Stimulated activated naive CD8-positive, alpha-beta T cell treated with anti-CD3 and anti-CD28 coated beads, Interleukin-15, amount 100 ng/mL, for 72 hours (primary cell): ENCODE results near the gene SH3PXD2A.

ENCODE experiments used
- ATAC-seq: fragments of 150-1000 bp; cut with Tn5 transposase; 2 replicates; pipeline ENCODE4 v1.10.0; 2021; ENCODE audit warnings: mild to moderate bottlenecking, moderate library complexity
- DNase-seq, 2 donors: peaks; one replicate each; pipeline ENCODE4 v3.0.0; 2021 to 2022
- H3K27ac Mint-ChIP-seq, 2 donors: one replicate each; pipeline ENCODE4 v1.8.0; 2022; ENCODE audit warnings: mild to moderate bottlenecking in 2 of 2, mixed read lengths in 2 of 2, moderate library complexity in 2 of 2
- H3K27me3 Mint-ChIP-seq: one replicate; pipeline ENCODE4 v1.8.0; 2022; ENCODE audit warnings: mixed read lengths
- H3K4me1 Mint-ChIP-seq: one replicate; pipeline ENCODE4 v1.8.0; 2022; ENCODE audit warnings: mild to moderate bottlenecking, mixed read lengths
- H3K4me3 Mint-ChIP-seq, 2 donors: one replicate each; pipeline ENCODE4 v1.8.0; 2022; ENCODE audit warnings: mild to moderate bottlenecking in 2 of 2, mixed read lengths in 2 of 2, moderate library complexity in 1 of 2
- H3K9me3 Mint-ChIP-seq, 2 donors: one replicate each; pipeline ENCODE4 v1.8.0; 2022; ENCODE audit warnings: mixed read lengths in 2 of 2

The SH3PXD2A gene, protein sequence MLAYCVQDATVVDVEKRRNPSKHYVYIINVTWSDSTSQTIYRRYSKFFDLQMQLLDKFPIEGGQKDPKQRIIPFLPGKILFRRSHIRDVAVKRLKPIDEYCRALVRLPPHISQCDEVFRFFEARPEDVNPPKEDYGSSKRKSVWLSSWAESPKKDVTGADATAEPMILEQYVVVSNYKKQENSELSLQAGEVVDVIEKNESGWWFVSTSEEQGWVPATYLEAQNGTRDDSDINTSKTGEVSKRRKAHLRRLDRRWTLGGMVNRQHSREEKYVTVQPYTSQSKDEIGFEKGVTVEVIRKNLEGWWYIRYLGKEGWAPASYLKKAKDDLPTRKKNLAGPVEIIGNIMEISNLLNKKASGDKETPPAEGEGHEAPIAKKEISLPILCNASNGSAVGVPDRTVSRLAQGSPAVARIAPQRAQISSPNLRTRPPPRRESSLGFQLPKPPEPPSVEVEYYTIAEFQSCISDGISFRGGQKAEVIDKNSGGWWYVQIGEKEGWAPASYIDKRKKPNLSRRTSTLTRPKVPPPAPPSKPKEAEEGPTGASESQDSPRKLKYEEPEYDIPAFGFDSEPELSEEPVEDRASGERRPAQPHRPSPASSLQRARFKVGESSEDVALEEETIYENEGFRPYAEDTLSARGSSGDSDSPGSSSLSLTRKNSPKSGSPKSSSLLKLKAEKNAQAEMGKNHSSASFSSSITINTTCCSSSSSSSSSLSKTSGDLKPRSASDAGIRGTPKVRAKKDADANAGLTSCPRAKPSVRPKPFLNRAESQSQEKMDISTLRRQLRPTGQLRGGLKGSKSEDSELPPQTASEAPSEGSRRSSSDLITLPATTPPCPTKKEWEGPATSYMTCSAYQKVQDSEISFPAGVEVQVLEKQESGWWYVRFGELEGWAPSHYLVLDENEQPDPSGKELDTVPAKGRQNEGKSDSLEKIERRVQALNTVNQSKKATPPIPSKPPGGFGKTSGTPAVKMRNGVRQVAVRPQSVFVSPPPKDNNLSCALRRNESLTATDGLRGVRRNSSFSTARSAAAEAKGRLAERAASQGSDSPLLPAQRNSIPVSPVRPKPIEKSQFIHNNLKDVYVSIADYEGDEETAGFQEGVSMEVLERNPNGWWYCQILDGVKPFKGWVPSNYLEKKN

GRCh38 chr10:103855424-103855823 lies at the start of gene SH3PXD2A:
SH3PXD2A (minus strand) TSS chr10:103855576; CDS start chr10:103855266, 310 bp downstream.
- Mint-ChIP-seq H3K9me3 (no peaks in the 10 kb centered on the region), H3K27me3 (peaks cover 56% of the 10 kb centered on the region), H3K27ac (peak within 1 kb of the TSS; percentile 59 to 80), H3K4me3 (peak within 1 kb of the TSS; percentile 79 to 87), H3K4me1 (peaks cover 19% of the 10 kb centered on the region)
- ATAC-seq (peak; percentile 61), DNase-seq (peak; percentile 16 to 31)

- DNase-seq (no peak), ATAC-seq (peak; percentile 90)
- no peaks in the 10 kb centered on the region for H3K27me3 Mint-ChIP-seq
- peak overlapping the region; percentile 45 to 70 for H3K4me3 Mint-ChIP-seq
- peak overlapping the region in 1 of 2 donors; percentile 84 for H3K27ac Mint-ChIP-seq
- peaks cover 54% of the 10 kb centered on the region for H3K4me1 Mint-ChIP-seq
- no peaks in the 10 kb centered on the region for H3K9me3 Mint-ChIP-seq
Observed at GRCh38 chr10:103901299-103901698, 45.9 kb upstream of the SH3PXD2A start.

DNA sequence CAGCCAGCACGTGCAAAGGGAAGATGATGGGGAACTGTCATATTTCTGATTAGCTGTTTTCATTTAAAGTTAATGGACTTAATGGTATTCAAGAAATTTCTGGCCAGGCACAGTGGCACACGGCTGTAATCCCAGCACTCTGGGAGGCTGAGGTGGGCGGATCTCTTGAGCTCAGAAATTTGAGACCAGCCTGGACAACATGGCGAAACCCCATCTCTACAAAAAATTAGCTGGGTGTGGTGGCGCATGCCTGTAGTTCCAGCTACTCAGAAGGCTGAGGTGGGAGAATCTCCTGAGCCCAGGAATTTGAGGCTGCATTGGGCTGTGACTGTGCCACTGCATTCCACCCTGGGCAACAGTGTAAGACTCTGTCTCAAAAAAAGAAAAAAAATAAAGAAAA lies 43.9 kb upstream of the SH3PXD2A start:
- Mint-ChIP-seq H3K4me3 (no peak overlapping the region), H3K27me3 (no peaks in the 10 kb centered on the region), H3K9me3 (no peaks in the 10 kb centered on the region), H3K4me1 (peaks cover 55% of the 10 kb centered on the region), H3K27ac (no peak overlapping the region)
- ATAC-seq (no peak), DNase-seq (no peak)

DNA sequence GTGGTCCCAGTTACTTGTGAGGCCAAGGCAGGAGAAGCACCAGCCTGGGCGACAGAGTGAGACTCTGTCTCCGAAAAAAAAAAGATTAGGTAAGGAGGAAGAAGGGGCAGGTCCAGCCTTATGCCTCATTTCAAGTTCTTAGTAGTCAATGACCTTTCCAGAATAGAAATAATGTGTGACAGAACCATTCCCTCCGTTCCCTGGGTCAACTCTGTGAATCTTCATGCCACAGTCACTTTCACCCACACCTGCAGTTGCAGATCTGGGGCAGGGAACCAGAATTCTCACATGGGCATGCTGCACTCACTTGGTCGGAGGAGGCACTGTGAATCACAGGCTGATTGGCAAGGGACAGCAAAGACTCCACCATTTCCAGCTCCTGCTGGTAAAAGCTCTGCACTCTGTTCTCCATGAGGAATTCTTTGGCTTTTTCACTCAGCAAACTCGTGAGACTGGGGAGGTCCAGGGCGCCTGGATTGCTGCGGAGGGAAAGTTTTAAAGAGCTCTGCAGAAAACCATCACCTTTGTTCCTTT lies 41.9 kb upstream of the SH3PXD2A start:
- DNase-seq (no peak), ATAC-seq (no peak)
- H3K4me1 Mint-ChIP-seq, result peaks cover 57% of the 10 kb centered on the region
- no peak overlapping the region for H3K27ac Mint-ChIP-seq
- H3K9me3 Mint-ChIP-seq, result no peaks in the 10 kb centered on the region
- no peaks in the 10 kb centered on the region for H3K27me3 Mint-ChIP-seq
- no peak overlapping the region for H3K4me3 Mint-ChIP-seq

GRCh38 chr10:103896225-103896624 lies 40.8 kb upstream of the SH3PXD2A start:
- H3K4me1 Mint-ChIP-seq, result peaks cover 46% of the 10 kb centered on the region
- H3K9me3 Mint-ChIP-seq, result no peaks in the 10 kb centered on the region
- H3K27ac Mint-ChIP-seq, result peak overlapping the region in 1 of 2 donors; percentile 38
- H3K4me3 Mint-ChIP-seq, result no peak overlapping the region
- ATAC-seq, result no peak
- no peak for DNase-seq
- H3K27me3 Mint-ChIP-seq, result no peaks in the 10 kb centered on the region

DNA sequence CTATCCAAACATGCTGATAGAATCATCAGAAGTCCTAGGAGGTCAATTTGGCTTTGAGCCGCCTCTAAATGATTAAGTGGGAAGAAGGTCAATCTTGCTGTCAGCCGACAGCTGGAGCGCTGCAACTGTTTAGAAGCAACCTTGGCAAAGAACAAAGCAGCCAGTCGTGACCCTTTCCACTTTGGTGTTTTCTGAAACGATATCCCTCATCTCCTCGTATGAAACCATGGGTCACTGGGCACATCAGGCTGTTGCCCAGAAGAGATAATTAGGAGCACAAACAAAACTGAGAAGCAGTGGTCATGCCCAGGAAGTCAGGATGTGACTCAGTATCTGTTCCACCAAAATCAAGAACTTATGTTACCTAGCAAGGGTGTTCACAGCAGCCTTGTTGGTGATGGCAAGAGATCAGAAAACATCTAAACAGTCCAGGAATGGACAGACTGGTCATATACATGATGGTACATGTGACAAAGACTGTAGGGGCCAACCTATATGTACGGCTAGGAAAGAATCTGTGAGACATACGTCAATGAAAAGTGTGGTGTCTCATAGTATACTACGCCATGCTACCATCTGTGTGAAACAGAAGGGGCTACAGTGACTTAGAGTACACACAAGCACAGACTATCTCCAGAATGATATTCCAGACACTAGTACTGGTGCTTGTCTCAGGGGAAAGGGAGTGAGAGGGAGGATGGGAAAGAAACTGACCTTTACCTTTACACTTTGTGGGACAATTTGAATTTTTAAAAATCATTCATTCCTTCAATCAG lies 40.2 kb upstream of the SH3PXD2A start:
- H3K27ac Mint-ChIP-seq, result peak overlapping the region; percentile 7 to 90
- H3K9me3 Mint-ChIP-seq, result no peaks in the 10 kb centered on the region
- peak overlapping the region in 1 of 2 donors; percentile 44 for H3K4me3 Mint-ChIP-seq
- peaks cover 41% of the 10 kb centered on the region for H3K4me1 Mint-ChIP-seq
- no peaks in the 10 kb centered on the region for H3K27me3 Mint-ChIP-seq
- no peak for DNase-seq
- ATAC-seq, result peak; percentile 89

DNA sequence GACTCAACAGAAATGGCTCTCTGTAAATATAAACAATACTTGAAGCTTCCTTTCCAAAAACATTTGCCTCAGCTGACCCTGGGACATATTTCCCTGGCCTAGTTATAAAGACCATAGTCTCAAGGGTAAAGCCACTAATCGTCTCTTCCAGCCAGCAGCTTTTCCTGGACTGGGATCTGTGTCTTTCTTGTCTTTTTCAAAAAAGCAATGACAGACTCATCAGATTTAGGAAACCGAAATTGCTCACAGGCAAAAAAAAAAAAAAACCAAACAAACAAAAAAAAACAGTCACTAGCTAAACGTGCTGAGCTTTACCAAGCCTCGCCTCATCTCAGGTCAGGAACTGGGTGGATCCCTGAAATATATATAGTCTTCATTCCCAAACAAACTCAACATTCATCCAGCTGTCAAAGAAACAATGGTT lies 39.1 kb upstream of the SH3PXD2A start:
- no peaks in the 10 kb centered on the region for H3K27me3 Mint-ChIP-seq
- ATAC-seq, result no peak
- H3K4me1 Mint-ChIP-seq, result peaks cover 48% of the 10 kb centered on the region
- DNase-seq, result no peak
- peak overlapping the region; percentile 68 to 90 for H3K27ac Mint-ChIP-seq
- no peak overlapping the region for H3K4me3 Mint-ChIP-seq
- no peaks in the 10 kb centered on the region for H3K9me3 Mint-ChIP-seq

GRCh38 chr10:103893817-103894216 lies 38.4 kb upstream of the SH3PXD2A start:
- no peaks in the 10 kb centered on the region for H3K9me3 Mint-ChIP-seq
- H3K4me1 Mint-ChIP-seq, result peaks cover 53% of the 10 kb centered on the region
- H3K27ac Mint-ChIP-seq, result peak overlapping the region; percentile 55 to 71
- no peak overlapping the region for H3K4me3 Mint-ChIP-seq
- no peaks in the 10 kb centered on the region for H3K27me3 Mint-ChIP-seq
- no peak for ATAC-seq
- DNase-seq, result no peak

GRCh38 chr10:103892181-103892580 lies 36.8 kb upstream of the SH3PXD2A start:
- H3K27ac Mint-ChIP-seq, result no peak overlapping the region
- no peak for ATAC-seq

GRCh38 chr10:103890688-103891087 lies 35.3 kb upstream of the SH3PXD2A start:
- Mint-ChIP-seq H3K4me3 (no peak overlapping the region), H3K9me3 (no peaks in the 10 kb centered on the region), H3K27me3 (no peaks in the 10 kb centered on the region), H3K4me1 (peaks cover 55% of the 10 kb centered on the region), H3K27ac (peak overlapping the region in 1 of 2 donors; percentile 74)
- no peak for ATAC-seq
- no peak for DNase-seq

More at GRCh38 chr10:103892181-103892580, 36.8 kb upstream of the SH3PXD2A start:
- no peak for DNase-seq
- Mint-ChIP-seq H3K4me3 (no peak overlapping the region), H3K9me3 (no peaks in the 10 kb centered on the region), H3K4me1 (peaks cover 63% of the 10 kb centered on the region), H3K27me3 (no peaks in the 10 kb centered on the region)

- Mint-ChIP-seq H3K4me1 (peaks cover 50% of the 10 kb centered on the region), H3K27me3 (no peaks in the 10 kb centered on the region), H3K27ac (peak overlapping the region; percentile 74 to 82), H3K9me3 (no peaks in the 10 kb centered on the region), H3K4me3 (no peak overlapping the region)
- no peak for DNase-seq
- ATAC-seq, result peak; percentile 59
Observed at GRCh38 chr10:103890194-103890658, 34.9 kb upstream of the SH3PXD2A start.

DNA sequence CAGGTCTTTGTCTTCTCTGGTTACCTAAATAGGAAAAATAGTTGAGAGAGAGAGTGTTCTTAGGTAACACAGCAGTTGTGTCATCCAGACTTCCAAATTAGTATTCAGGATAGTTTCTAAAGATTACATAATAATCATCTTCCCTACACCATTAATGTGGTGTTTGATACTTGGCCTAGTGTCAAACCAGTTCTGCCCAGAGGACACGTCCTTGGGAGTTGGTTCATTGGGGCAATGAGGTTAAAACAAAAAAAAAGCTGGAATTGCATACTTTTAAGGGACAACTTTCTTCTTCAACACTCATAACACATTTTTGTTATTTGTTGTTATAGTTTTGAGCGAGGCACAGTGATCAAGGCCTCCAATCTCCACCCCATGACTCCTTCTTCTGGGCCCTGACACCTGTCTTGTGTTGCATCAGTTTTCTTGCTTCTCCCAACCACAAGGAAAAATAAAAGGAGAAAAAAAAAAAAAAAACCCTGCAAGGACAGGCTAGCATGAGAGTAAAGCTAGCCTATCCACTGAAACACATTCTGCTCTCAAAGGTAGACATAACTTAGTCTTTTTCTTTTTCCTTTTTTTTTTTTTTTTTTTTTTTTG lies 33.8 kb upstream of the SH3PXD2A start:
- DNase-seq, result no peak
- no peaks in the 10 kb centered on the region for H3K27me3 Mint-ChIP-seq
- no peak for ATAC-seq
- peaks cover 40% of the 10 kb centered on the region for H3K4me1 Mint-ChIP-seq
- peak overlapping the region; percentile 35 to 89 for H3K27ac Mint-ChIP-seq
- no peak overlapping the region for H3K4me3 Mint-ChIP-seq
- H3K9me3 Mint-ChIP-seq, result no peaks in the 10 kb centered on the region

DNA sequence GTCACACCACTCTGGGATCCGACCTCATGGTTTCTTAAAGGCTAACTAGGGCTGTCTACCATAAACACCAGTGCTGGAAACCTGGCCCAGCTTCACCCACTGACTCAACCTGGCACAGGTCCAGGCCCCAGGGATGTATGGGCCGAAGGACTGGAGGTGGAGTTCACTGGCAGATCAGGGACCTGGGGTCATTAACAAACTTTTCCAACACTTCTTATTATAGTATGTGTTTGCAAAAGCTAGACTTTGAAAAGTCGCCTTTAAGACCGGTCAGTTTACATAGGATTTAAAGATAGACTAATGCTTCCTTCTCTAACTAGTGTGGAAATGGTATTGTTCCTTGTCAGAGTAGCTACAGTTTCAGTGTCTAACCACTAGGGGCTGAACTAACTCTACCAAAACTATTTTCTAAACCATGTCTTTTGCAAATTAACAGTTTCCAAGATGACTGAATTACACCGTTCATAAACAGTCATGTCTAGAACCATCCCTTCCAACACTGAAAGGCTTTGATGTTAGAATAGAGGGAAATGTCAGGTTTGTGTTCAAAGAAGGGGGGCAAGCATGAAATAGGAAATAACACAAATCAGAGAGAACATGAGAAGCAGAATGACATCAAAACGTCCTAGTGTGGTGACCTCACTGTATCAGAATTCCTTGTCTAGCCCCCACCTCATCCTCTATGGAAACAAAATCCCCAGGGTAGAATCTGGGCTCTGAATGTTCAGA lies 32.9 kb upstream of the SH3PXD2A start:
- peak; percentile 90 for ATAC-seq
- H3K9me3 Mint-ChIP-seq, result no peaks in the 10 kb centered on the region
- H3K27me3 Mint-ChIP-seq, result no peaks in the 10 kb centered on the region
- H3K27ac Mint-ChIP-seq, result peak overlapping the region in 1 of 2 donors; percentile 83
- H3K4me3 Mint-ChIP-seq, result no peak overlapping the region
- H3K4me1 Mint-ChIP-seq, result peaks cover 35% of the 10 kb centered on the region
- DNase-seq, result no peak

- ATAC-seq (no peak), DNase-seq (no peak)
- Mint-ChIP-seq H3K4me3 (no peak overlapping the region), H3K4me1 (peaks cover 26% of the 10 kb centered on the region), H3K9me3 (no peaks in the 10 kb centered on the region), H3K27ac (peak overlapping the region in 1 of 2 donors; percentile 7), H3K27me3 (no peaks in the 10 kb centered on the region)
Observed at GRCh38 chr10:103885617-103886016, 30.2 kb upstream of the SH3PXD2A start.
